GM18909 (cell line): Measurements from ENCODE around the gene GALM.
"Not testable (repeated sequence)": the region's sequence is repeated elsewhere in the genome, so short reads cannot be mapped to it uniquely, and the experiment has no call there.

Source experiments
- ATAC-seq: cut with Tn5 transposase; IDR thresholded peaks from one replicate; pipeline ENCODE4 v1.9.1; 2021; ENCODE audit warnings: mild to moderate bottlenecking; ENCODE audit not compliant: unreplicated experiment, poor library complexity

The GALM gene

GRCh38 chr2:38665854-38666555 is at the start of gene GALM:
TSS of gene GALM (plus strand) at chr2:38666114. CDS start at chr2:38666162, 48 bp downstream.
- peak; percentile 53 for ATAC-seq

GRCh38 chr2:38617301-38617700 is 48.6 kb upstream of the GALM start:
- no peak for ATAC-seq

GRCh38 chr2:38619458-38620164 is 46.3 kb upstream of the GALM start:
- ATAC-seq, result no peak

DNA sequence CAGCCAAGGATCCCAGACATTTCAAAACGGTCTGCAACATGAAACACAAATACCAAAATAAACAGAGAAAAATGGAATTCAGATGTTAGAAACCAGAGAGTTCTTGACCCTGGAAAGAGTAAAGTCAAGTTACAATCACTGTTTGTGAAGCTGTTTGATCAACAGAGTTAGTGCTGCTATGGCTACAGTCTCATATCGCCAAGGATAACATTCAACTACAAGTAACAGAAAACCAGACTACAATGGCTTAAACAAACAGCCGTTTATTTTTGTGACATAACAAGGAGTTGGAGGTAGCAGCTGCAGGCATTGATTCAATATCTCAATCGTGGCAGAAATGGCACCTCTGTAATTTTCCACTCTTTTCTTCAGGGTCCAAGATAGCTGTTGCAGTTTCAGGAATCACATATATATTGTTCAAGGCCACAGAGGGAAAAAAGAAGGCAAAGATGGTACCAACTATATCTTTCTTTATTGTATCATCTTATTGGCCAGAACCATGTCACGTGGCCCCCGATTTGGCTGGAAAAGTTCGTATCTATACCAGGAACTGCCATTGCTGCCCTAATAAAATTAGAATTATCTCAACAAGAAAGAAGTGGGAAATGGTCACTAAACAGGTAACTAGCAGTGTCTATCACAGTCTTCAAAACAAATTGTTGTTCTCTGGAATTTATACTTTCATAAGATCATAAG is 45.5 kb upstream of the GALM start:
- no peak for ATAC-seq

DNA sequence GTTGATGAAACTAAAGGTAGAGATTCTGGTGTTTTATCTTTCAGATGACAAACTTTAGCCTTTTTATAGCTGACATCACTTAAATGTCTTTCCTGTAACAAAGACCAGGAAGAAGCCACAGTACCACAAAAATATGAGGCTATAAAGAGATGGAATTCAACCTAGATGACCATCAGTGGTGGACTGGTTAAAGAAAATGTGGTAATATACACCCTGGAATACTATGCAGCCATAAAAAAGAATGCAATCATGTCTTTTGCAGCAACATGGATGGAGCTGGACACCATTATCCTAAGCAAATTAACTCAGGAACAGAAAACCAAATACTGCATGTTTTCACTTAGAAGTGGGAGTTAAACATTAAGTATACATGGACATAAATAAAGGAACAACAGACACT is 44.9 kb upstream of the GALM start:
- ATAC-seq, result no peak

DNA sequence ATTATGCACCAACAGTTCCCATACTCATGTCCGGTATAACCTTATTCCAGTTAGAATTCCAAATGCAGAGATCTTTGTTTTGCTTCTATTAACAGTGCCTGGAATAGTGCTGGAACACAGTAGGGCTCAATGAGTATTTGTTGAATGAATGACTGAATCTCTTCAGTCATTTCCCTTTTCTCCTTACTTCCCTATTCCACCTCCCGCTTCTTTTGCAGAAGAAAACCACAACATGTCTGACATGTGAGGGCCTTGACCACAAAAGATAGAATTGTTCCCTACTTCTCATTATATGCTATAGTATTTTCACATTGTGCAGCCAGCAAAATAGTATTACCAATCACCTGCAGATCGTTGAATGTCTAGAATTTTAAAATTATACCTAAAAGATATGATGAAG is 43.7 kb upstream of the GALM start:
- no peak for ATAC-seq

GRCh38 chr2:38626326-38627035 is 39.4 kb upstream of the GALM start:
- ATAC-seq, result no peak

DNA sequence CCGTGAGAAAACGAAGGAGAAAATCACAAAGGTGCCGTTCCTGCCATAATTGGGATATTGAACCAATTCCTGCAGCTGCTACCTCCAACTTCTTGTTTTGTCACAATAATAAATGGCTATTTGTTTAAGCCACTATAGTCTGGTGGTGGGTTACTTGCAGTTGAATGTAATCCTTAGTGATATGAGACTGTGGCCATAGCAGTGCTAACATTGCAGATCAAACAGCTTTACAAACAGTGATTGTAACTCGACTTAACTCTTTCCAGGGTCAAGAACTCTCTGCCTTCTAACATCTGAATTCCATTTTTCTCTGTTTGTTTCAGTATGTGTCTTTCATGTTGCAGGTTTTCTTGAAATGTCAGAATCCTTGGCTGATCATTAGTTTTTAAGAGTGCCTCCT is 38.5 kb upstream of the GALM start:
- ATAC-seq, result no peak

GRCh38 chr2:38629684-38630083 is 36.2 kb upstream of the GALM start:
- ATAC-seq, result no peak

DNA sequence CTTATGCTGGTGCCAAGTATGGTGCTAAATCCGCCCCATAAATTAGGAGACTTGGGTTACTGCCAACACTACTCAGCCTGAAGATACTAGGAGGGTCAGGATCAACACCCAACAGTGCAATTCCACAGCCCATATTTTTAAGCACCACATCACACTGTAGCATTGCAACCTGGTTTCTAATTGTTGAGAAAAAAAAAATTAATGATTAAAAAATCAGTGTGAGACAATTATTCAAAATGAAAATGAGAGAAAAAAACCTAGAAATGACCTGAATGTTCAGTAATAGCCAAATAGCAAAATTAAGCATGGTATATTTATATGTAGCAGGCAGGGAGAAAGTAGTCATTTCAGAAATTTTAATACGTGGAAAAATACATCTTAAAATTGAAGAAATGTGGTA is 33.9 kb upstream of the GALM start:
- ATAC-seq, result no peak

GRCh38 chr2:38632980-38633379 is 32.9 kb upstream of the GALM start:
- no peak for ATAC-seq

- ATAC-seq, result no peak
Measured at GRCh38 chr2:38633895-38634294, 32.0 kb upstream of the GALM start.

- ATAC-seq, result peak; percentile 92
Measured at GRCh38 chr2:38634684-38635083, 31.2 kb upstream of the GALM start.

- ATAC-seq, result no peak
Measured at GRCh38 chr2:38635139-38635538, 30.8 kb upstream of the GALM start.

DNA sequence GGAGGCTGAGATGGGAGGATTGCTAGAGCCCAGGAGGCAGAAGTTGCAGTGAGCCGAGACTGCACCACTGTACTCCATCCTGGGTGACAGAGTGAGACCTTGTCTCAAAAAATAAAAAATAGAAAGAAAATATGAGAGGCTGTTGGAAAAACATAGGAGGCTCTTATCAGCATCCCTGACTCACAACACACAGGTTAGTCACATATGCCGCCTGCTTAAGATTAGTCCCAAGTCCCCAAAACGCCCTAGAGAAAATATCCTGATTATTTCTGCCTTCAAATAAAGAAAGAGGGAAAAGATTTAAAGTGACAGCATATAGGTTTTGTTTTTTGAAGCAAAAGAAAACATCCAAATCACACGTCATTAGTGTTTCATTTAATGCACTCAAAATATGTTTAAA is 29.8 kb upstream of the GALM start:
- ATAC-seq, result no peak

DNA sequence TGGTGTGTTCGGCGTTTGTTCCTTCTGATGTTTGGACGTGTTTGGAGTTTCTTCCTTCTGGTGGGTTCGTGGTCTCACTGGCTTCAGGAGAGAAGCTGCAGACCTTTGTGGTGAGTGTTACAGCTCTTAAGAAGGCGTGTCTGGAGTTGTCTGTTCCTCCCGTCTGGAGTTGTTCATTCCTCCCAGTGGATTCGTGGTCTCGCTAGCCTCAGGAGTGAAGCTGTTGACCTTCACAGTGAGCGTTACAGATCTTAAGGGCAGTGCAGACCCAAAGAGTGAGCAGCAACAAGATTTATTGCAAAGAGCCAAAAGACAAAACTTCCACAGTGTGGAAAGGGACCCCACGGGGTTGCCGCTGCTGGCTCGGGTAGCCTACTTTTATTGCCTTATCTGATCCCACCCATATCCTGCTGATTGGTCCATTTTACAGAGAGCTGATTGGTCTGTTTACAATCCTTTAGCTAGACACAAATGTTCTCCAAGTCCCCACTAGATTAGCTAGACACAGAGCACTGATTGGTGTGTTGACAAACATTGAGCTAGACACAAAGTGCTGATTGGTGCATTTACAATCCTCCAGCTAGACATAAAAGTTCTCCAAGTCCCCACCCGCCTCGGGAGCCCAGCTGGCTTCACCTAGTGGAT is 23.4 kb upstream of the GALM start:
- not testable (repeated sequence) for ATAC-seq

GRCh38 chr2:38643021-38643671 is 22.8 kb upstream of the GALM start:
- ATAC-seq, result no peak

DNA sequence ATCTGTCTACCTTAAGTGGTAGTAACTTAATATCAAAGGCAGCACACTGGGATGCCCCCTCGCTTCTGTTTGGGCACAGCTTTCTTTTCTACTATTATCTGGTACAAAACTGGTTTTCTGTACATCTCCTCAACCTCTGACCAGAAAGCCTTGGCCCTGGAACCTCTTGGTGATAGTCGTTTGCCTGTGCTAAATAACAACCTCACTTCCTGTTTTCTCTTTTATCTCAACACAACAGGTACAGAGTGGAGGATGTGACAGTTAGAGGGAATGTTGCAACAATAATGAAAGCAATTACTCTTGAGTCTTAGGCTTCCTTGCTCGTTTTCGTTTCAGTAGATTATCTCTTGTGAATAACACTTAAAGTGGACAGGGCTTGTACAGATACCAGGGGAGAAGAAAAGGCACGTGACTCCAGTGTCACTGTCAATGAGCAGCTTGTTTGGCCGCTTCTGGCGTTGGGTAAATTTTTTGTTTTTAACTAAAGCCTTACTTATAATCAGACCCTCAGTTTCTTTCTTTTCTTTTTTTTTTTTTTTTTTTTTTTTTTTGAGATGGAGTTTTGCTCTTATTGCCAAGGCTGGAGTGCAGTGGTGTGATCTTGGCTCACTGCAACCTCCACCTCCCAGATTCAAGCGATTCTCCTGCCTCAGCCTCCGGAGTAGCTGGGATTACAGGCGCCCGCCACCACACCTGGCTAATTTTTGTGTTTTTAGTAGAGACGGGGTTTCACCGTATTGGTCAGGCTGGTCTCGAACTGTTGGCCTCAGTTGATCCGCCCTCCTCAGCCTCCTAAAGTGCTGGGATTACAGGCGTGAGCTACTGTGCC is 22.0 kb upstream of the GALM start:
- ATAC-seq, result not testable (repeated sequence)
